Fibroblast of mammary gland (primary cell): ENCODE measurements around the gene SEC16A.

Source experiments
- DNase-seq: peaks from one replicate; pipeline ENCODE4 v3.0.0-alpha.2; 2010; ENCODE audit warnings: low read depth
- H3K4me3 ChIP-seq: 2 replicates; pipeline ENCODE4 v1.5.1; 2011; ENCODE audit warnings: low read depth, mild to moderate bottlenecking, low read length, moderate library complexity; ENCODE audit not compliant: control insufficient read depth
- CTCF ChIP-seq: conservative IDR thresholded peaks from 2 replicates; pipeline ENCODE4 v1.5.1; 2011; ENCODE audit warnings: low read depth, low read length, inconsistent platforms; ENCODE audit not compliant: control insufficient read depth, insufficient read depth

The SEC16A gene

GRCh38 chr9:136443687-136444086 is 39.2 kb downstream of the SEC16A start:
- TF ChIP-seq CTCF, result no peak
- no peak overlapping the region for H3K4me3 ChIP-seq
- no peak for DNase-seq

DNA sequence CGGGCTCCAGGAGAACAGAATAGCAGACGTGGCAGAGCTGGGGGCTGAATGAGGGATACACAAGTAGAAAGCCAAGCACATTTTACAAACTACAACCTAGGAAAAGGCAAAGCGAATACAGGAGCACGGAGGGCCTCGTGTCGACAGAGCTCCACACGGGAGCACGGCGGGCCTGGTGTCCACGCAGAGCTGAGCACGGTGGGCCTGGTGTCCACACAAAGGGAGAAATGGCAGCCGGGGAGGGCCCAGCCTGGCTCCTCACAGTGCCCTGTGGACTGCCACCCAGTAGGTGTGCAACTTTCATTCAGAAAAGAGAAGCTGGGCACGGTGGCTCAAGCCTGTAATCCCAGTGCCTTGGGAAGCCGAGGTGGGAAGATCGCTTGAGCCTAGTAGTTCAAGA is 39.8 kb downstream of the SEC16A start:
- TF ChIP-seq CTCF, result no peak
- DNase-seq, result no peak
- H3K4me3 ChIP-seq, result no peak overlapping the region

GRCh38 chr9:136442265-136442664 is 40.6 kb downstream of the SEC16A start:
- no peak overlapping the region for H3K4me3 ChIP-seq
- no peak for DNase-seq

DNA sequence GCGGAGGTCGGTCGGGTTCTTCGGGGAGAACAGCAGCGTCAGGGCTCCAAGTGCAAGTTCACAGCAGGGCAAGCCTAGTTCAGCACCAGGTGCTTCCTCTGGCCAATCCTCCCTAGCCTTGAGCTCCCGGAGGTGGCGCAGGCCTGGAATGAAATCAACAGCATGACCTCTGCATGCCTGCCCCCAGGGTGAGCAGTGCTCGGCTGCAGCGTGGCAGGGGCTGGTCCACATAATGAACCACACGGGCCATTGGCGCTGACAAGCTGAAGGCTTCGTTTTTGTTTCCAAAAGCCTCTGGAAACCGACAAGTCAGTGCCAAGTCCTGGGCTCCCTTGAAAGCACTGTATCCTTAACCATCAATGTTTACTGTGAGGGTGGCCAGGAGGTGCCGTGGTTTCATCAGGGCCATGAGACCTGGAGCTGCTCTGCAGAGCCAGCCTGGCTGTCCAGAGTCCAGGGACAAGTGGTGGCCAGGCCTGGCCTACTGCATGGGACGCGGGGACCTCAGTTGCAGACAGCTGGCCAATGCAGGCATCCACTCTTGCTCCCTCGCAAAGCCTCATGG is 41.1 kb downstream of the SEC16A start:
- no peak for TF ChIP-seq CTCF
- no peak for DNase-seq
- no peak overlapping the region for H3K4me3 ChIP-seq

More at GRCh38 chr9:136442265-136442664, 40.6 kb downstream of the SEC16A start:
- TF ChIP-seq CTCF, result no peak

DNA sequence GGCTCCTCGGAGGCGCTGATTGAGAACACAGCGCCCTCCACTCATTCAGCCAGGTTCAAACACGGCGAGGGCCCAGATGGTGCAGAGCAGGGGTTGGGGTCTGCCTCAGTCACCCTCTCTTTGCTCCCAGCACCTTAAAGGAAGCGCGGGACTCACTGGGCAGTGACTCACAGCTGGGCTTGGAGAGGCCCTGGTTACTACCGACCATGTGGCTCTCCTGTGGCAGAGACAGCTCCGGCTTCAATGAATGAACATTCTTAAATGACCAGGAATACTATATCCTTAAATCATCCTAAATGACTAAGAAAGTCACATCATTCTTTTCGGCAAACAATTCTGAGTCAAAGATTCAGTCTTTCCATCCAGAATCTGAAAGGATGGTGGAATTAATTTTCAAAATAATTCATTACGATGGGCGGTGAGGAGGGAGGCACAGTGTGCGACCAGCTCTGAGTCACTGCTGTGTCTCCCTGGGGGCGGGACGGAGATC is 41.6 kb downstream of the SEC16A start:
- TF ChIP-seq CTCF, result no peak
- peak; percentile 75 for DNase-seq
- no peak overlapping the region for H3K4me3 ChIP-seq

DNA sequence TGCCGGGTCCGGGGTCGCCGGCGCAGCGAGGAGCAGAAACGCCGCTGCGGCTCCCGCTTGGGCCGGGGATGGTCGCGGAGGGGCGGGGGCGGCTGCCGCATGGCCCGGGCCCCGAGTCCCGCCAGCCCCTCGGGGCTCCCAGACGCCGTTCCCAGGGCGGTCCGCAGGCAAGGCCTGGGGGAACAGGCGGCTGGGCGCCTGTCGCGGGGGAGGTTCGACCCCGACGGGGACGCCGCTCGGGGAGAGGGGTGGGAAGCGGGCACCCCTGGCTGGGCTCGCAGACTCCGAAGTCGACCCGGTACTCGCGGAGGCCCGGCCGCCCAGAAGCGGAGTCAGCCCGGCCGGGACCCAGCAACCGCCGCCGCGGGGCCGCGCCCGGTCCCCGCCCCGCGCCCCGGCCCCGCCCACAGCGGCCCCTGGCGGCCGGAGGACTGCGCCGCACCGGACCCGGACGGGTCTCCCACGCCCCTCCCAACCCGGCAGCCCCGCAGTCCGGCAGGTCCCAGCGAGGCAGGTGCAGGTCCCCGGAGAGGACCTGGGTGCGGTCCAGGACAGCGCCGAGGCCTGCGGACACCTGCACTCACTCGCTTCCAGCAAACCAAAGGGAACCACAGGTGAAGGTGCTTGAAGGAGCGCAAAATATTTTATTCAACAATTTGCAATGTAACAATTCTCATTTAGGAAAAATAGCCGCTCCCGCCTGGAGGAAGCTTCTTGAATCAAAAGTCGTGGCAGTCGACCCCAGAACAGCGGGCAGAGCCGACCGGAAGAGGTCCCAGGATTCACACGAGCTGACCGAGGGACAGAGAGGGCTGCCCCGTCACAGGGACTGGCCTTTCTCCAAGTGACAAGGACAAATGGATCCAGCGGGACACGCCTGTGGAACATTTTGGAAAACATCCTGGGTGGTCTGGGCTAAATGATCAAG is 43.1 kb downstream of the SEC16A start, which contains the start of gene INPP5E:
Gene INPP5E, minus strand, starts transcription at position 365 of the 928 bp plus-strand sequence. CDS start 426 bp downstream, outside the sequence.
- H3K4me3 ChIP-seq, result peak within 1 kb of the TSS; percentile 65
- DNase-seq, result peak; percentile 53
- TF ChIP-seq CTCF, result no peak
